Testis (tissue), 2 donors: Measurements from ENCODE around the gene SUSD1.

Experiments used
- CTCF ChIP-seq, 3 experiments: fragments of 450-650 bp in 2 of 3; fragments of 200-600 bp in 1 of 3; sonication (generic) in 1 of 3; IDR thresholded peaks; one replicate each; pipeline ENCODE4 v1.5.1; 2016 to 2019; ENCODE audit warnings: antibody characterized with exemption in 3 of 3, mild to moderate bottlenecking in 2 of 3, moderate library complexity in 1 of 3
- POLR2A ChIP-seq: fragments of 450-650 bp; IDR thresholded peaks from one replicate; pipeline ENCODE4 v1.6.1; 2017; ENCODE audit warnings: antibody characterized with exemption, mild to moderate bottlenecking, moderate library complexity

GRCh38 chr9:112169368-112169767, 5.7 kb downstream of the SUSD1 start:
- TF ChIP-seq CTCF (IDR thresholded peaks at IDR 0.05) (no peak), POLR2A (no peak)
